H9 (cell line): Measurements from ENCODE around the gene CCKAR. TPM values are rescaled to one million over a fixed set of nuclear protein-coding genes. Genes with fewer than 3 reads are reported as not detected.

Experiments
- DNase-seq: peaks from one replicate; pipeline ENCODE4 v3.0.0-alpha.2; 2017
- H2AFZ ChIP-seq: one replicate; pipeline ENCODE4 v1.6.1; 2013; ENCODE audit warnings: mild to moderate bottlenecking, low read length, control low read depth, moderate library complexity
- H2AK5ac ChIP-seq: 2 replicates; pipeline ENCODE4 v1.6.1; 2013; ENCODE audit warnings: low read length, control low read depth, mixed read lengths; ENCODE audit not compliant: insufficient read length
- H2BK120ac ChIP-seq: one replicate; pipeline ENCODE4 v1.6.1; 2013; ENCODE audit warnings: low read depth, mild to moderate bottlenecking, low read length, control low read depth, inconsistent platforms; ENCODE audit not compliant: poor library complexity, severe bottlenecking
- H2BK12ac ChIP-seq: 2 replicates; pipeline ENCODE4 v1.6.1; 2013; ENCODE audit warnings: low read length, control low read depth, mixed read lengths, low read depth; ENCODE audit not compliant: insufficient read length
- H2BK15ac ChIP-seq: 2 replicates; pipeline ENCODE4 v1.6.1; 2013; ENCODE audit warnings: low read depth, low read length, control low read depth
- H2BK20ac ChIP-seq: one replicate; pipeline ENCODE4 v1.6.1; 2013; ENCODE audit warnings: low read depth, mild to moderate bottlenecking, low read length, control low read depth, inconsistent platforms; ENCODE audit not compliant: poor library complexity, severe bottlenecking
- H2BK5ac ChIP-seq: 2 replicates; pipeline ENCODE4 v1.6.1; 2013; ENCODE audit warnings: low read length, control low read depth, mixed read lengths; ENCODE audit not compliant: insufficient read length
- H3K14ac ChIP-seq: 2 replicates; pipeline ENCODE4 v1.6.1; 2013; ENCODE audit warnings: low read length, control low read depth; ENCODE audit not compliant: insufficient read depth
- H3K18ac ChIP-seq: 2 replicates; pipeline ENCODE4 v1.6.1; 2013; ENCODE audit warnings: low read depth, mild to moderate bottlenecking, mixed read lengths, low read length, control low read depth; ENCODE audit not compliant: insufficient read length
- H3K23ac ChIP-seq: 2 replicates; pipeline ENCODE4 v1.6.1; 2013; ENCODE audit warnings: low read length, control low read depth, mixed read lengths, low read depth; ENCODE audit not compliant: insufficient read length
- H3K23me2 ChIP-seq: 2 replicates; pipeline ENCODE4 v1.6.1; 2013; ENCODE audit warnings: low read depth, mild to moderate bottlenecking, mixed read lengths, low read length, control low read depth; ENCODE audit not compliant: insufficient read length, poor library complexity, severe bottlenecking
- H3K27ac ChIP-seq: 2 replicates; pipeline ENCODE4 v1.5.1; 2013; ENCODE audit warnings: low read length, control low read depth, mixed read lengths, low read depth; ENCODE audit not compliant: insufficient read length
- H3K27me3 ChIP-seq: 2 replicates; pipeline ENCODE4 v1.6.1; 2013; ENCODE audit warnings: low read length, control low read depth, inconsistent platforms; ENCODE audit not compliant: insufficient read depth
- H3K4ac ChIP-seq: 2 replicates; pipeline ENCODE4 v1.6.1; 2013; ENCODE audit warnings: low read depth, mild to moderate bottlenecking, control low read depth, inconsistent platforms, low read length, moderate library complexity
- H3K4me1 ChIP-seq: 2 replicates; pipeline ENCODE4 v1.6.1; 2013; ENCODE audit warnings: low read length, control low read depth, inconsistent platforms; ENCODE audit not compliant: insufficient read depth
- H3K4me2 ChIP-seq: 2 replicates; pipeline ENCODE4 v1.6.1; 2013; ENCODE audit warnings: low read length, control low read depth, mixed read lengths; ENCODE audit not compliant: insufficient read length, insufficient read depth
- H3K56ac ChIP-seq: 2 replicates; pipeline ENCODE4 v1.6.1; 2013; ENCODE audit warnings: low read depth, mild to moderate bottlenecking, mixed read lengths, low read length, control low read depth; ENCODE audit not compliant: insufficient read length
- H3K79me1 ChIP-seq: 2 replicates; pipeline ENCODE4 v1.6.1; 2013; ENCODE audit warnings: low read depth, mild to moderate bottlenecking, moderate library complexity, low read length, control low read depth, inconsistent platforms; ENCODE audit not compliant: insufficient read depth, poor library complexity, severe bottlenecking
- H3K79me2 ChIP-seq: 2 replicates; pipeline ENCODE4 v1.6.1; 2013; ENCODE audit warnings: low read length, control low read depth, inconsistent platforms; ENCODE audit not compliant: insufficient read depth
- H3K9ac ChIP-seq: 2 replicates; pipeline ENCODE4 v1.6.1; 2013; ENCODE audit warnings: low read length, control low read depth, mixed read lengths; ENCODE audit not compliant: insufficient read length; ENCODE audit errors: extremely low read depth
- H3K9me3 ChIP-seq: one replicate; pipeline ENCODE4 v1.6.1; 2013; ENCODE audit warnings: low read depth, low read length, inconsistent platforms; ENCODE audit not compliant: control insufficient read depth
- H3T11ph ChIP-seq: one replicate; pipeline ENCODE4 v1.6.1; 2013; ENCODE audit warnings: mild to moderate bottlenecking, low read length, control low read depth, inconsistent platforms
- H4K20me1 ChIP-seq: one replicate; pipeline ENCODE4 v1.6.1; 2013; ENCODE audit not compliant: control insufficient read depth, insufficient read length, insufficient read depth
- H4K5ac ChIP-seq: 2 replicates; pipeline ENCODE4 v1.6.1; 2013; ENCODE audit warnings: low read depth, mild to moderate bottlenecking, mixed read lengths, low read length, control low read depth; ENCODE audit not compliant: insufficient read length
- H4K8ac ChIP-seq: replicated peaks from 2 replicates; pipeline ENCODE4 v1.6.1; 2013; ENCODE audit warnings: low read length, control low read depth, mixed read lengths, low read depth; ENCODE audit not compliant: insufficient read length
- H4K91ac ChIP-seq: 2 replicates; pipeline ENCODE4 v1.6.1; 2013; ENCODE audit warnings: low read depth, mild to moderate bottlenecking, moderate library complexity, mixed read lengths, low read length, control low read depth; ENCODE audit not compliant: insufficient read length
- H3K27ac Mint-ChIP-seq, 3 experiments: 2 replicates in 2 of 3; 3 replicates in 1 of 3; pipeline ENCODE4 v1.8.0; 2020 to 2021; ENCODE audit warnings: mixed read lengths in 3 of 3, mild to moderate bottlenecking in 1 of 3, moderate library complexity in 1 of 3
- H3K27me3 Mint-ChIP-seq: 2 replicates; pipeline ENCODE4 v1.8.0; 2021; ENCODE audit warnings: low read depth, mild to moderate bottlenecking, moderate library complexity, mixed read lengths
- H3K36me3 Mint-ChIP-seq, 3 experiments: 2 replicates in 2 of 3; 3 replicates in 1 of 3; pipeline ENCODE4 v1.8.0; 2020 to 2021; ENCODE audit warnings: low read depth in 3 of 3, mixed read lengths in 3 of 3; ENCODE audit not compliant: insufficient read depth in 1 of 3
- H3K4me1 Mint-ChIP-seq, 2 experiments: 2 replicates each; pipeline ENCODE4 v1.8.0; 2020; ENCODE audit warnings: mixed read lengths in 2 of 2
- H3K4me3 Mint-ChIP-seq, 2 experiments: 2 replicates in 1 of 2; 3 replicates in 1 of 2; pipeline ENCODE4 v1.8.0; 2020 to 2021; ENCODE audit warnings: mild to moderate bottlenecking in 2 of 2, mixed read lengths in 2 of 2, moderate library complexity in 1 of 2
- H3K9me3 Mint-ChIP-seq, 2 experiments: 2 replicates in 1 of 2; 3 replicates in 1 of 2; pipeline ENCODE4 v1.8.0; 2020; ENCODE audit warnings: mild to moderate bottlenecking in 2 of 2, mixed read lengths in 2 of 2, moderate library complexity in 1 of 2
- WGBS: extraction: QIAGEN DNeasy Blood & Tissue Kit; methylation state at CpG from one replicate; pipeline ENCODE4 v1.1.7; 2013; ENCODE audit warnings: missing lambda C conversion rate, low lambda C conversion rate, mixed read lengths; ENCODE audit not compliant: insufficient read length; ENCODE audit errors: extremely low coverage; 5-methylcytosine and 5-hydroxymethylcytosine counted together
- total RNA-seq: library from RNA; stranded (reverse); gene quantifications from 2 replicates; pipeline ENCODE4 v1.2.1, GENCODE V29; 2021
- TF ChIP-seq, protein P1 (sequence below): fragments of 200-600 bp; sonication (generic); conservative IDR thresholded peaks from 3 replicates; pipeline ENCODE4 v1.8.0; 2021; ENCODE audit warnings: antibody characterized with exemption, mild to moderate bottlenecking

CCKAR gene
- total RNA-seq, 1 experiment from 2014 or later: not detected

DNA sequence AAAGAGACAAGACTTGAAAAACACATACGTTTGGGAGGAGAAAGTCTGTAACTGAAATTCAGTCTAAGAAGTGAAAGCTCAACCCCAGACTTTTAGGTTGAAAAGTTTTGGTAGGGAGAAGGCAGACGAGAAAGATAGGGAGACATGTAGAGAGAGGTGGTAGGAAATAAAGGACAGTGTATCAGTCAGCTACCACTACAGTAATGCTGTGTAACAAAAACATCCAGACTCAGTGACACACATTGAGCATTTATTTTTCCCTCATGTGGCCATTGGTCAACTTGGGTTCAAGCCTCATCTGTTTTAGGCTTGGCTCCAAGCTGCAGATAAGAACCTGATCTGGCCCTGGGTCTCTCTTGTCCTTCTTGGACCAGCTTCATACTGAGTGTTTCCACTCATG, 26.9 kb downstream of the CCKAR start:
- Histone ChIP-seq H2BK15ac (no peak overlapping the region), H4K8ac (no peak overlapping the region), H3K56ac (no peak overlapping the region), H3K4ac (no peak overlapping the region), H2BK20ac (no peak overlapping the region), H4K91ac (no peak overlapping the region), H3K4me1 (peaks cover 2% of the 10 kb centered on the region; the same call in 1 of the 2 replicates), H2BK5ac (no peak overlapping the region), H3K23ac (no peak overlapping the region), H3K9ac (no peak overlapping the region), H4K20me1 (no peaks in the 10 kb centered on the region), H3K23me2 (no peaks in the 10 kb centered on the region), H3K9me3 (no peaks in the 10 kb centered on the region), H3T11ph (no peak overlapping the region), H2AK5ac (no peak overlapping the region), H3K4me2 (no peak overlapping the region), H2AFZ (no peak overlapping the region), H3K79me2 (no peaks in the 10 kb centered on the region), H3K18ac (no peak overlapping the region), H3K79me1 (no peaks in the 10 kb centered on the region), H2BK120ac (no peak overlapping the region), H2BK12ac (no peak overlapping the region), H4K5ac (no peak overlapping the region), H3K14ac (no peak overlapping the region), H3K27ac (no peak overlapping the region), H3K27me3 (no peaks in the 10 kb centered on the region)
- TF ChIP-seq, protein P1, sequence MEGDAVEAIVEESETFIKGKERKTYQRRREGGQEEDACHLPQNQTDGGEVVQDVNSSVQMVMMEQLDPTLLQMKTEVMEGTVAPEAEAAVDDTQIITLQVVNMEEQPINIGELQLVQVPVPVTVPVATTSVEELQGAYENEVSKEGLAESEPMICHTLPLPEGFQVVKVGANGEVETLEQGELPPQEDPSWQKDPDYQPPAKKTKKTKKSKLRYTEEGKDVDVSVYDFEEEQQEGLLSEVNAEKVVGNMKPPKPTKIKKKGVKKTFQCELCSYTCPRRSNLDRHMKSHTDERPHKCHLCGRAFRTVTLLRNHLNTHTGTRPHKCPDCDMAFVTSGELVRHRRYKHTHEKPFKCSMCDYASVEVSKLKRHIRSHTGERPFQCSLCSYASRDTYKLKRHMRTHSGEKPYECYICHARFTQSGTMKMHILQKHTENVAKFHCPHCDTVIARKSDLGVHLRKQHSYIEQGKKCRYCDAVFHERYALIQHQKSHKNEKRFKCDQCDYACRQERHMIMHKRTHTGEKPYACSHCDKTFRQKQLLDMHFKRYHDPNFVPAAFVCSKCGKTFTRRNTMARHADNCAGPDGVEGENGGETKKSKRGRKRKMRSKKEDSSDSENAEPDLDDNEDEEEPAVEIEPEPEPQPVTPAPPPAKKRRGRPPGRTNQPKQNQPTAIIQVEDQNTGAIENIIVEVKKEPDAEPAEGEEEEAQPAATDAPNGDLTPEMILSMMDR: no peak
- H3K4me3 Mint-ChIP-seq: no peak overlapping the region
- H3K9me3 Mint-ChIP-seq: peaks cover 0 to 6% of the 10 kb centered on the region in 2 experiments; a peak in 4 of 5 replicates
- H3K27me3 Mint-ChIP-seq: peaks cover 2% of the 10 kb centered on the region
- no peaks in the 10 kb centered on the region; a peak in 2 of 7 replicates for H3K36me3 Mint-ChIP-seq
- no CpG with 5 or more reads among the region's 2 CpGs for WGBS
- no peak overlapping the region for H3K27ac Mint-ChIP-seq
- no peak for DNase-seq
- peaks cover 9 to 11% of the 10 kb centered on the region in 2 experiments for H3K4me1 Mint-ChIP-seq
